Activated CD4-positive, alpha-beta T cell treated with anti-CD3 and anti-CD28 coated beads for 48 hours (primary cell): ENCODE measurements around the gene ROBO2.

Experiments used
- DNase-seq: peaks from one replicate; pipeline ENCODE4 v3.0.0-alpha.2; 2020

Gene ROBO2

DNA sequence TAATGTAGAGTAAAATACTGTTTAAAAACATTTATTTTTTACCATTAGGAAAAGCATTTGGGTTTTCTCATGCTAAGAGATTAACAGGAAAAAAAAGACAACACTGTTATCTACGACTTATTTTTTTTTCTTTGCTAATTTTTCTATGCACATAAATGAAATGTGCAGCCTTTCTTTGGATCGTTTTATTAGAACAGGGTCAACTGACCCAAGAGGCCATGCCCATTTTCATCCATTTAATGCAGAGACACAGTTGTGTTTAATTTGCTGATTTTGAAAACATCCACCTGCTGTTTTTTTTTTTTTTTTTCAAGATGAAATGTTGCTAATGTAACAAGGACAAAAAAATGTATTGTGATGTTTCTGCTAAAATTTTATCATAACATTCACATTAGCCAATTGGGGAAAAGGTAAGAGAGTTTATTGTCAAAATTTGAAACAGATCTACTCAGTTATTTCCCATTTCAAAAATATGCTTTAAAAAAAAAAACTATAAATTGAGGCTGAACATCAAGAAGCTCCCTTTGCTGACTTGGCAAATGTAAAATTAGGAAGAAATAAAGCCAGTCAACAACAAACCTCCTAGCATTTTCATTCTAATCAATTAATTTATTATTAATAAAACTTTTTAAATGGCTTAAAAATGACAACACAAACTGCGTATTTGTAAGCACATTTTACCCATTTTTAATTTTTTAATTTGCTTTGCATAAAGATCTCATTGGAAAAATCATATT lies 485.2 kb downstream of the ROBO2 start:
- no peak for DNase-seq

DNA sequence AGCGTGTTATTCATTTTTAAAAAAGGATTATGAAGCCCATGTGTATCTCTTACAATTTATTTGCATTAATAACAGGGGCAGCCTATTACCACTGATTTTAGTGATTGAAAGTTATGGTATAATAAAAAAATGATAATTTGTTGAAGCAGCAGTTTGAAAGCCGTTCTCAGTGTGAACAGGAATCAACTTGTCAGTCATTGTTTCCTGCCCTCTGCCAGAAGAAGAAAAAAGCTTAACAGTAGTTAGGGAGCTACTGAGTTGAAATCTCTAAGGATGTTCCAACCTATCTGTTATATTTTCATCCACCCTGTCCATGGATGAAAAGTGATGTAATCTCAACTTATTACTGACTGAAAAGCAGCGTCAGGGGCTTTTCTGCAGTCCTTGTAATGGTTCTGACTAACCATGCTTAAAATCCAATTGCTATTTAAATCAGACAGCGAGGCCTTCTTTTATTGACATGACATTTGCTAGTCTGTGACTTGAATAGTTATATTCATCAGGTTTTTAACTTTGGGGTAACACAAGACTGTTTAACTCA lies 486.7 kb downstream of the ROBO2 start:
- no peak for DNase-seq

DNA sequence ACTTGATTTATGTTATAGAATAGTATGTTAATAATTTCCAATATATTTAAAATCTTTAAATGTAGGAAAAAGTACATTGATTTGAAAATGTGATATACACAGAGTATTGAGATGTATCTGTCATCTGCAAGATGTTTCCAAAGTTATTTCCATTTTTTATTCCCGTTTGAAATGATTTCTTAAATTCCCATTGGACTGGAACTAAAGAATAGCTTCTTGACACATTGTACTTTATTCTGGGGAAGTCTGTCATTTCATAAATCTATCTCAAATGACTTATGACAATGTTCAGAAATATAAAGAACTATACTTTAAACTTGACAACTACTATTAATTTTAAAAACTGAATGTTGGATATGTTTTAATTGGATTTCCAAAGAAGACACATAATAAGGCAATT lies 489.6 kb downstream of the ROBO2 start:
- no peak for DNase-seq

DNA sequence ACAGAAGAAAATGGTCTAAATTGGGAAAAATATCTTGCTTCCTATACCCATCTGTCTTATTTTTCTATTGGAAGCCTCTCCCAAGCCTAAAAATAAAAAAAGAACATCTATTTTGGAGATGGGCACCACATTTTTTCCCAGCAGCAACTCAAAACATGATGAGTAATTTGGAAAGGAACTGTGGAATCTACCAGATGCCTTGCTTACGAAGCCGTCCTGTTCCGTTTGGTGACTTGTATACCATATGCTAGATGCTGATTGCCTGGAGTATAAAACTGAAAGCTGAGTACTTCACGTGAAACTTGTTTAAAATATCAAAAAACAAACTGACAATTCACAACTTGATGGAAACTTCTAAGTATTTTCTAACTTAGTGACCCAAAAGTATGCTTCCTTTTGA lies 491.0 kb downstream of the ROBO2 start:
- no peak for DNase-seq

DNA sequence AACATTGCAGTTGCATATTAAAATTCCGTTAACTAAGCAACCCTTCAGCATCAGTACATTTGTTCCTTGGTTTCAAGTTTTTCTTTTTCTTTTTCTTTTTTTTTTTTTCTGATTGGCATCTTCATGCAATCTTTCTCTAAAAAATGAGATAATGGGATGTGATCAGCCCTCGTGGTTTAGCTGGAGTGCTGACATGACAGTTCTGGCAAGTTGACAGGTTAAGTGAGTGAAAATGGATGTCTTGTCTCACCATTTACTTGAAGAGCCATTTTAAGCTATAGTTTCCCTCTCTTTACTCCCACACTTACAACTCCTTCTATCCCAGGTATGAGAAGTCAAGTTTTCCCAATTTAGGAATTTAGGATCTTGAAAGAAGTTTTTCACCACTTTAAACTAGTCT lies 495.2 kb downstream of the ROBO2 start:
- DNase-seq = no peak

DNA sequence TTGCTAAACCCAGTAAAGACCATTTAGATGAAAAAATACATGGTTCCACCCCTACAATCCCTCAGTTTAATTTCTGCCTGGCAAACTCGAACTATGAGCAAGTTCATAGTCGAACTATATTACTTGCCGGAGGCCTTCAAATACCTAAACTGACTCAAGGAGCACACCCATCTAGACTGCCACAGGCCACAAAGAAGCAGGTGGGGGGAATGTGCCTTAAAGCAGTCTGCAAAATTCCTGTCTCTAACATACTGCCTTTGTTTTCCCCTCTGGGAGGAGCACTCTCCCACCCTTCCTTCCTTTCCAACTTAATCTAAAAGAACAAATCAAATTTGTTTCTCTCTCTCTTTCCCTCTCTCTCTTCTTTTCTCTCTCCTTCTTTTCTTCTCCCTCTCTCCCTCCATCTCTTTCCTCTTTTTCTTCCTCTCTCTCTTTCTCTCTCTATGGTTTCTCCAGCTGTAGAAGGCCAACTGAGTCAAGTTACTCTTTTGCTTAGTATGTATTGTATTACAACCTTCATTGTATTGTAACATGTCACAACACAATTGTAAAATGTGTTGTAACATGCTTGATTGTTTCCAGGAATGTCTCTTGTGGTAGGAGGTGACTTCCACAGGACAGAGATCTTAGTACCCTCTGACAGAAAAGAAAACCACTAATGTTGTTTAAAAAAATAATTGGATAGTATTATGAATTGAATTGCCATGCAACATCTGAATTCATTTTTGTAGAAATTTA lies 496.3 kb downstream of the ROBO2 start:
- no peak for DNase-seq

DNA sequence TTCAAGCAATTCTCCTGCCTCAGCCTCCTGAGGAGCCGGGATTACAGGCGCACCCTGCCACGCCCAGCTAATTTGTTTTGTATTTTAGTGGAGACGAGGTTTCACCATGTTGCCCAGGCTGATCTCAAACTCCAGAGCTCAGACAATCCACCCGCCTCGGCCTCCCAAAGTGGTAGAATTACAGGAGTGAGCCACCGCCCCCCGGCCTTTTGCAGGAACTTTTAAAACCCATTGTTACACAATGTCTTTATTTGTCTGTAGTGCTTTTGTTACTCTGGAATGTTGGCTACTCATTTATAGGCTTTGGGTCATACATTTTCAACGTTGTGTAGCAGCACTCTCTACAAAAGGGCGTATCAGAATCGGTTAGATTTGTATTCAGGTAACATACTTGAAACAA lies 499.1 kb downstream of the ROBO2 start:
- no peak for DNase-seq

DNA sequence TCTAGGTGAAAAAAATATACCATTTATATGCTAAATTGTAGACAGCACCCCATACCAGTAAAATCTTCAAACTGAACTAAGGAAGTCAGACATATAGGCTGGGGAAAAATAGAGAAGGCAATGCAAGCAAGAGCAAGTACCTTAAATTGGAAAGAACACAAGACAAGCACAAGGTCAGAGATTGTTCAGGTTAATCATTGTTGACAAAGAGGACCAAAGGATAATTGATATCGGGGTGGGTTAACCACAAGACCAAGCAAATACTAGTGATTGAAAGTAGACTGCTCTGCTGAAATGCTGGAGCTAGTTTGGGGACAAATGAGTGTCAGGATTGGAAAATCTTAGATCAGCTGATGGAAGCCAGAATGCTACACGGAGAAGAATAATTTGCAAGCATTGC lies 499.8 kb downstream of the ROBO2 start:
- no peak for DNase-seq

DNA sequence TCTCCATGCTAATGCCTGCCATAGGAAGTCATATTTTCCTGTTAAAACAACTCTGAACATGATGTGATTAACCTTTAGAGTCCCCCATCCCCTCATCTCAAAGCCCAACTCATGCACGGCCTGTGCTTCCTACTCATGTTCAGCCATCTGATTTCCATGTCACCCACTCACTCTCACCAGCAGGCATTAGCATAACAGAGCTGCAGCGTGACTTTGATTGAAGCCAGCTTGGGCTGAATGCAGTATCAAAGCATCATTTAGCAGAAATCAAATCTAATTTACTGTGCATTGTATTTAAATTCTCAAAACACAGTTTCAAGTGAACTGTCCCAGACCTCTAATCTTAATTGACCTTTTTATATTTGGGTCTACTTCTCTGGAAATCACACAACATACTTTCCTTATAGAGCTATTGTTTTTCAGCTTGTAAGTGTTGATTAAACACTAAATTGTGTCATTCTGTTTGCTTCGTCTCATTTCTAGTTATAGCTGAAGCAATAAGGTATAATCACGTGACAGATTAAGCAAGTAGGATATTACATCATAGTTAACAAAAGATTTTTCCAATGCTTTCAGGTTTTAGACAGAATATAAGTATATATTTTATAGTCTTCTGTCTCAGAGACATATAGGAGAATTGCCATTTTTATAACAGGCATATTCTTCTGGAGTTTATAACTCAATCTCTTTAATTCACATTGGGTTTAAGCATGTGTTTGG lies 501.5 kb downstream of the ROBO2 start:
- no peak for DNase-seq

DNA sequence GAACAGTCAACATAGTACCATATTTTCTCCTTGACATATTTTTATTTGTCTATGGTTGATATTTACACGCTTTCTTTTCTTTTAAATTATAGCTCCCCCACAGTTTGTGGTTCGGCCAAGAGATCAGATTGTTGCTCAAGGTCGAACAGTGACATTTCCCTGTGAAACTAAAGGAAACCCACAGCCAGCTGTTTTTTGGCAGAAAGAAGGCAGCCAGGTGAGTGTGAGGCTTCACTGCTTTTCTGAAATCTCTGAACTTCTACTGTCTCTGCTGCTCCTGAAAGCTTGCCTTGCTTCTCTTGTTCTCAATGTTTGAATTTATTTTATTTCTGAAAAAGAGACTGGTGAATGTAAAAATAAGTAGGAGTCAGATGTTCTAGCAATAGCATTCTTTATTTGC lies 506.3 kb downstream of the ROBO2 start:
- no peak for DNase-seq

DNA sequence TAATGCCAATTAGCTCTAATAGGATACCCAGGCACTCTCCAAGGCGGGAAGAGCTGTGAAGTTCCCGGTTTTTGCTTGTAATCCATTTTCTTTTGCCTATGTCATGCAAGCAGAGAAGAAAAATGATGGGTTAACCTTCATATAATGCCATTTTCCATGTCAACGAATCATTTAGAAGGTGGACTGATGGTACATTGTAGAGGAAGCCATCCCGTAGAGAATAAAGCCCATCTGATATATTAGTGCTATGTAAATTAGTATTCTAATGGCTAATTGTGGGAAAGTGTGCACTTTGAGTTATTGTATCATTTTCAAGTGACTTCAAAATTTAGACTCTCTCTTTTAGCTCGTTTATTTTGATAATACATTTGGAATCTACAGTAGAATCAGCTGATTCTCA lies 509.1 kb downstream of the ROBO2 start:
- no peak for DNase-seq

DNA sequence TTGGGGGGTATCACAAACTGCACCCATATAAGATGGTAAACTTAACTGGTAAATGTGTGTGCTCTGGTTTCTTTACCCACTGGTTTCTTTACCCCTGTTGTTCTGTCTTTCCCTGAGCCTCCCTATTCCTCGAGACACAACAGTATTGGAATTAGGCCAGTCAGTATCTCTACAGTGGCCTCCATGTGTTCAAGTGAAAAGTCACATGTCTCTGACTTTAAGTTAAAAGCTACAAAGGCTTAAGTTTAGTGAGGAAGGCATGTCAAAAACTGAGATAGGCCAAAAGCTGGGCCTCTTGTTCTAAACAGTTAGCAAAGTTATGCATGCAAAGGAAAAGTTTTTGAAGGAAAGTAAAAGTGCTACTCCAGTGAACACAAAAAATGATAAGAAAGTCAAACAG lies 513.3 kb downstream of the ROBO2 start:
- no peak for DNase-seq

DNA sequence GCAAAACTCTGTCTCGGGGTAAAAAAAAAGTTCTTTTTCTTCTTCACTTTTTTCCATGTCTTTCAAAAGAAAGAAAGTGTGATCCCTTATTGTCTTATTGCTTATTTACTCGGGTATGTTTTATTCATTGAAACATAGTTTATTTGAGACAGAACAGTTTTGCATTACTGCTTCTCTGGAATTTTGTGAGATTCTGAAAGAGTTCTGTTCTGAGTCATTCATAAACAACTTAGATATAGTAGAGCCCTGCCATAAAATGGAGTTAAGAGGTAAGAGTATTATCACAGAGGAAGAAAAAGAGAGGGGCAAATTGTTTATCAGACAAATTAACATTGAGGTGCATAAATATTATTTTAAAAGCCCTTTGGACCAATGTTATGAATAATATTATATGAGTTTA lies 522.2 kb downstream of the ROBO2 start:
- no peak for DNase-seq

DNA sequence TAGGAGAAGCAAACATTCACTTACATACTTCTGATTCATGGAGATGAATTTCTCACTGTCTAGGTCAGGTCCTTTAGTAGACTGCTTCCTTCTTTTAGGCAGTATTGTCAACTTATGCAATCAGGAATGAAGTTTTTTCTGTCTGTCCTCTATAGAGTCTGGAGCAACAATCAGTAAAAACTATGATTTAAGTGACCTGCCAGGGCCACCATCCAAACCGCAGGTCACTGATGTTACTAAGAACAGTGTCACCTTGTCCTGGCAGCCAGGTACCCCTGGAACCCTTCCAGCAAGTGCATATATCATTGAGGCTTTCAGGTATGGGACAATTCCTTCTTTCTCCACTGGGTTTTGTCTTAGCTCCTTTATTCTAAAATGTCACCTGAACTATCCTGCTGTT lies 523.1 kb downstream of the ROBO2 start:
- DNase-seq = no peak

DNA sequence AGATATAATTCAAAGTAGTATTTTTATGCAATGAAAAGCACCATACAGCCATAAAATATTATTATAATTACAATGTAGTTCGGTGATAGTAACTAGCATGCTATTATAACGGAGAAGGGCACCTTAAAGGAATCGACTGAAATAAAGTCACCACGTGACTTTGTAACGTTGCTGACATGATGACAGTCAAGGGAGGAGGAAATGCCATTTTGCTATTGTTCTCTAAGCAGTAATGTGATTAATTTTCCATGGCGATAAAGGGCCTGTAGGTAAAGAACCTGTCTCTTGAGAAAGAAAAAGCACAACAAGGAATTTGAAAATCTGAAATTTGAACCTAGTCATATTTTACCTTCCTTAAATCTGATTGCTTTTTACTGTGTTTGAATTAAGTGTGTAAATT lies 526.2 kb downstream of the ROBO2 start:
- no peak for DNase-seq

DNA sequence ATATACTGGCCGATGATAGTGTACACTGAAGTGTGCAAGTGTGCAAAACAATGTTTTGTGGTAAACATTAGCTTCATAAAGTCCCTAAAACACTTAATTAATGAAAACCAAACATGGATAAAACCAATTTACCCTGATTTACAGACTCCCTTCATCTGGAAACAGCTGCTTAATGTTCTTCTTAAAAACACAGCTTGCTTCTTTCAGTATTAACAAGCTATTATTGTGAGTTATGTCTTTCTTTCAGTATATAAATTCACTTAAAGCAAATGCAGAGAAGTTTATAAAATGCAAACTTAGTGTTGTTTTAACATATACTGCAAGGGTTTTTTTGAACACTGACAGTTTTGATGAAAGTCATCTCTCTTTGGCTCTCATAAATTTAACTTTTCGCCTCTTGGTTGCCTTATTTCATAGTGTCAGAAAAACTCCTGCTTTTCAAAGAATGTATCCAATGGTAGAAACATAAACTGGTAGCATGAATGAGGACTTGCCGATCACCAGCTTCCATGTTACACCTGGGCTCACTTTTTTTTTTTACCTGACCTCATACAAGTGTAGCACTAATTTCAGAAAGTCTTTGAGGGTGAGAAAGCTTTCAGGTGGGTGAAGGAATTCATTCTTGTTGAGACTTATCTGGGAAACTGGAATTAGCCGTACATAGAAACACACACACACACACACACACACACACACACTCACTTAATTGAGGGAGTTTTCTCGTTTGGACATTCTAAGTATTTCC lies 532.2 kb downstream of the ROBO2 start:
- no peak for DNase-seq

DNA sequence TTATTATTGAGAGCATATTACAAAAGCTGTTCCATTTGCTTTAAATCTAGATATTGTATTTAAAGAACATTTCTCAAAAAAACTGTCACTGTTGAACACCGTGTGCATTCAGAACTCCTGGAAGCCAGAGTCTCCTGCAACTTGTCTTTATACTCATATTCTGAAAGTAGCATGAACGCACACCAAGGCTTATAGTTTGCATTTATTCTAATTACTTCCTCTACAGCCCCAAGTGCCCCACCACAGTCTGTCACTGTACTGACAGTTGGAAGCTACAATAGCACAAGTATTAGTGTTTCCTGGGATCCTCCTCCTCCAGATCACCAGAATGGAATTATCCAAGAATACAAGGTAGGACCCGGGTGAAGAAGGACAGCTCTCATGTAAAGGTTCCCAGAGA lies 537.4 kb downstream of the ROBO2 start:
- no peak for DNase-seq

DNA sequence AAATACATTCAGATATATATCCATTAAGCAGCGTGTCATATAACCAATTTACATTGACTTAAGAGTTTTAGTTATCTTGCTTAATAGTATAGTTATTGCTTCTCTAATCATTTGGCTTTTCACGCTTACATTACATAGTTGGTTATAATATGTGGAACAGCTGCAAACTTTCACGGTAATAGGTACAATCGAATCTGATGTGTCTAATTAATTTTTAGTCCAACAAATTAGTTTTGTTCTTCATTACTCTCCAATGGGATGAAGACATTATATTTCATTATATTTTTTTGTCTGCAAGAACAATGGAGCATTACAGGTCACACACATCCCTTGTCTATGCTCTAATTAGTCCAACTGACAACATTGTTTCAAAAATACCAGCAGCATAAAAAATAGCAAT lies 546.3 kb downstream of the ROBO2 start:
- DNase-seq = no peak

DNA sequence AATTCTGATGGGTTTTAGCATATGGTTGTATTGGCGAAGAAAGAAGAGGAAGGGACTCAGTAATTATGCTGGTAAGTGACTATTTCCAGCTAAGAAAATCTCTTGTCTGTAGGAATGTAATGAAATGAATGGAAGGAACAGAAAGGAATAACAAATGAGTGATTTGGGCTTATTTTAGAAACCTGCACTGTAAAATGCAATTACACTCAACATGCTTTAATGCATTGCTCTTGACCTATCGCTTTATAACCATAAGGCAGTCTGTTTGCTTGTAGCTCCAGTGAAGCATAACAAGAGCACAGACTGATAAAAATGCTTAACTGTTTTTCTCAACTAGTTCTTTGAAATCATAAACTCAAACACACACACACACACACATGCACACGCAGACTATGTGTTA lies 549.0 kb downstream of the ROBO2 start:
- no peak for DNase-seq

DNA sequence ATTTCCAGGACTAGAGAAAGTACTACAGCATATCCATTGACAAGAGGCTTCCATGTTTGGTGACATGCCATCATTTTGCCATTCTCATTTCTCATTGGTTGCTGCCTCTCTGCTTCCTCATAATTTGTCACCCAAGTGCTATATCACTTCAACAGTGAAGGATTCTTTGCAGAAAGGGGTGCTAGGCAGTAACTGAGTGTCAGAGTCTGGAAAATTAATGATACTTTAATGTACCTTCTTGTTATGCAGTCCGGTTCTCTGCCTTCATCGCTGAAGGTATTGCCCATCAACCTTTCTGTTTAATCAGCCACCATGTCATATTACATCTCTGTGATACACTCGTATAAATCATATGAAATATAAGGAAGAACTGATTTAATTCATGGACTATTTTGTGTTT lies 550.3 kb downstream of the ROBO2 start:
- no peak for DNase-seq

DNA sequence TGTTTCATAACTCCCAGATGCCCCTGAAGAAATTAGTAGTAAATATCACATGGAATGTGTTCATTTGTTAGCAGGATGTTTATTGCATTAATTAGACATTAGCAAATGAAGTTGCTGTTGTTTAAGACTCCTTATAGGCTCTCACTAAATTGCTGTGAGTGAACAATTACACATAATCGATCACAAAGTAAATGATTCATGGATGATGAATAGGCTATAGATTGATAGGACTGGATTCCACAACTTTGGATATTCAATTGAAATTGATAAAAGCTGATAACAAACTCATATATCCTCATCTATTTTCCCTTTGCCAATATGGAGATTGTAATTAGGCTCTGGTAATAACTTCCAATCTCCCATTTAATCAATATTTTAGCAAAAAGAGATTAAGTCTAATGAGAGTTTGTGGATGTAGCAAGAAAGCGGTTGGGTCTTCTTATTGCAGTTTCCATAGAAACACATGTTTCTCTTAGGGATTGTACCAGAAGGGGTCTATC lies 555.5 kb downstream of the ROBO2 start:
- no peak for DNase-seq

DNA sequence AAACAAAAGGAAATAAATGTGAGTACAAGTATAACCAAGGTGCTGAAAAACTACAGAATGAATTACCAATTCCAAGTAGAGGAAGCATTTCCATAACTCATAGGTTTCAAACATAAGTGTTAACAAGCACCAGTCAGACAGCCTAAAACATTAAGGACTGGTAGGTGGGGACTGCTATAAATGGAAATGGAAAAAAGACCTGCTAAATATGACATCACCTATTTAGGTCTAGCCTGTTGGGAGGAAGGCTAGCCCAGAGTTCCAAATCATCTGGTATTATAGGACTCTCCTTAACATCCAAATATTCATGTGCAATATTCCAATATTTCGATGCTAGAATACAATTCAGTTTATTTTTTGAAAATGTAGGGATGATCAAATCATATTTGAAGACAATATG lies 560.0 kb downstream of the ROBO2 start:
- no peak for DNase-seq

DNA sequence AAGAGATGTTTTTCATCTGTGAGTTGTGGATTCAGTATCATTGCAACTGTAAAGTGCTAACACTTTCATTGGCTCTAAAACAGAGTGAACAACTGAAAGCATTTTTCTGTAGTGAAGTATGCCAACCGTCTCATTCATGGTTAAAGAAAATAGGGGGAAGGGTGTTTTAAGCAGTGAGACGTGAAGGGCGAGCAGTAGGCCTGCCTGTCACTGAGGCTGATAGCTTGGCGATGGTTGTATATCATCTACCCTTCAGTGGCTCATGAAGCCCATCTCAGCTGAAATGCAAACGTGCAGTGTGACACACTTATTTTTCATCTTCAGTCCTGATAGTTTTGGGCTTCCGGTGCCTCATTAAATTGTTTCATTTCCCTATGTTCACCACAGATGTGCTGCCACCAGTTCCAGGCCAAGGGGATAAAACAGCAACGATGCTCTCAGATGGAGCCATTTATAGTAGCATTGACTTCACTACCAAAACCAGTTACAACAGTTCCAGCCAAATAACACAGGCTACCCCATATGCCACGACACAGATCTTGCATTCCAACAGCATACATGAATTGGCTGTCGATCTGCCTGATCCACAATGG lies 562.0 kb downstream of the ROBO2 start:
- DNase-seq = no peak
